Head of caudate nucleus (tissue), 42 donors: Measurements from ENCODE around the gene CDX2.

Experiments
- DNase-seq, 42 donors: peaks; one replicate each; pipeline versions ENCODE4 v3.0.0 to v3.0.0-alpha.2; 2020 to 2021; ENCODE audit warnings: mixed read lengths in 7 of 42
- intact Hi-C: fragments of 100-400 bp; cut with DNase I; formaldehyde crosslinking; loops from one replicate; pipeline ENCODE4 v1.15.0; 2022

The CDX2 gene

GRCh38 chr13:27953676-27954405 is 15.3 kb downstream of the CDX2 start:
- intact Hi-C loops = no loop called here
- DNase-seq = peak in 37 of 42 donors; percentile 18 to 82 (median 56)

DNA sequence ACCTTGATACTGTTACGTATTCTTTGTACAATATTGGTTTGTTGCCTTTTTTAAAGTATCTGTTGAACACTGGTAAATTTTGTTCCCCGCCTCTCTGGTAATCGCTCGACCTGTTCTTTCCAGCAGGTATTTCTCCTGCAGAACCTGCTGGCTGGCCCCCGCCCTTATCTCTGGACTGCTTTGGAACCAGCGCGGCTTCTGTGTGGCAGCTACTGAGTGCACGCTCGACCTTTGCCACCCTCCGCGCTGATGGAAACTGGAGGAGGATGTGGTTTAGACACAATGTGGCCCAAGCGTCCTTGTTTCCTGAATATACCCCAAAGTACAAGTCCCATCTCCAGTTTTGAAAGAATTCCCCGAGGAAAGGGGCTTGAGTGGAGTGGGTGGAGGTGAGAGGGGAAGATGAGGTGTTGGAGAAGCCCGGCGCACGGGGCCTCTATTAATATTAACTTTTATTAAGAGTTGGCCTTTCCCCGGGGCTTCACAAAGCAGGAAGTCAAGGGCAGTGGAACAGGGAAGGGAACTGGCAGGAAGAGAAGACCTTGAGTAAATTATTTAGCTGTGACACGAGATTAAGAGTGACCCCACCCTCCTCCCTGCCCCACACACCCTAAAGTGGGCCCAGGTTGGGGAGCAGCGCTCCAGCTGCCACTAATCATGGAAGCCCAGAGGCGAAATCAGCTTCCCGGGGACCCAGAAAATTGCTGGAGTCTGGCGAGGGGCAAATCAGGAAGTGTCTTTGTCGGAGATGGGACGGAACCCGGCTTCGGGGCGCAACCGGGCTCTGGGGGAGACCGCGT is 16.0 kb downstream of the CDX2 start:
- intact Hi-C loops = no loop called here
- peak in 1 of 42 donors; percentile 38 for DNase-seq

- no peak for DNase-seq
- intact Hi-C loops = no loop called here
Observed at GRCh38 chr13:27942972-27943371, 26.1 kb downstream of the CDX2 start.

DNA sequence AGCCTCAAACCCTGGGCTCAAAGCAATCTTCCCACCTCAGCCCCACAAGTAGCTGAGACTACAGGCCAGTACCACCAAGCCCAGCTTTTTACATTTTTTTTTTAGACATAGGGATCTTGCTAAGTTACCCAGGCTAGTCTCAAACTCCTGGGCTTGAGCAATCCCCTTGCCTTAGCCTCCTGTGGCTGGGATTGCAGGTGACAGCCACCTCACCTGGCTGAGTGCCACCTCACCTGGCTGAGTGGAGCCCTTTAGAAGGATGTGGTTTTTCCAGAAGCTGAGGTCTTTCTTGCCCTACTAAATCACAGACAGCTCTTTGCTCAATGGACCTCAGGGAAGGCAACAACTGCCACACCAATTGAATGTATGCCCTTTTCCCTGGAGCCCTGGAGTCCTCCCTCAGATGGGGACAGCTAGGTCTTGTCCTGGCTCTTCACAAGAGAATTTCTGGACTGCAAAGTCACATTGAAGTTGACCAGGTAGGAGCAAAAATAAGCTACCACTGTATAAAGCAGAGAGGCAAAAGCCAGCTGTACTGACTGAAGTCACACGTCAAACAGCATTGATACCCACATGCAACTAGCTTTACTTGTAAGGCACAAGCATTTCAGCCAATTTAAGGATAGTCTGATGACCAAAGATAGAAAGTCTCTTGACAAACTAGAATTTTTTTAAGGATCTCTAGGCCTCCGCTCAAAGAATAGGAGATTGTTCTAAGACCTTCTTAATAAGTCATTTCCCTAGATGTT is 35.4 kb downstream of the CDX2 start:
- no peak for DNase-seq
- intact Hi-C loops = no loop called here

DNA sequence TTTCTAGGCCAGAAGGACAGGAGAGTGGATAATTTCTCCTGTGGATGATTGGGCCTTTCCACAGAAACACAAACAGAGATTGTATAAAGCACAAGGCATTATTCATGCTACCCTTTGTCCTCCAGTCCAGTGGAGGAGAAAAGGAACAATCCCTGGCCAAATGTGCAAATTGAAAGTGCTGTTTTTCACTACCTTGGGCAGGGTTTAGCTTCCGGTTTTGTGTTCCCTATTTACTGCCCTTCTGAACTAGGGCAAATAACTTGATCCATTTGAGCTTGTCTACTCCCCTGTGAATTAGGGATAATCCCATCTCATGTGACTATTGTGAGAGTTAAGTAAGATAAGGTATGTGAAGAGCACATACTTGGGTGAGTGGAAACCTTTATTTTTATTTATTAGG is 36.0 kb downstream of the CDX2 start:
- DNase-seq = no peak
- intact Hi-C loops = no loop called here

DNA sequence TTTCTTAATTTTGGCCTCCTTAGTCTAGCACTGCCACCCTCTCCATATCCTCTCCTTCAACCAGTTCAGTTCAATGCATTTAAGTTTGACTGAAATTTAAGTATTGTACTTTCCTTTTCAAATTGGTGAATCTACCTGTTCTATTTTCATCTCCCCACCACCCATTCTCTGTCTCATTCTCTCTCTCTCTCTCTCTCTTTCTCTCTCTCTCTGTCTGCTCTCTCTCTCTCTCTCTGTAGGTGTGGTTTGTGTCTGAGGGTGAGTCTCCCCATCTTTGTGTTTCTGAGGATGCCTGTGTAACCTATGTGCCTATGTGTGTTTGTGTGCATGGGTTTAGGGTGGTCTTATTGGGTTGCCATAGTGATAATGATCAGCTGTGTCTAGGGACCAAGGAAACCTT is 39.2 kb downstream of the CDX2 start:
- no peak for DNase-seq

DNA sequence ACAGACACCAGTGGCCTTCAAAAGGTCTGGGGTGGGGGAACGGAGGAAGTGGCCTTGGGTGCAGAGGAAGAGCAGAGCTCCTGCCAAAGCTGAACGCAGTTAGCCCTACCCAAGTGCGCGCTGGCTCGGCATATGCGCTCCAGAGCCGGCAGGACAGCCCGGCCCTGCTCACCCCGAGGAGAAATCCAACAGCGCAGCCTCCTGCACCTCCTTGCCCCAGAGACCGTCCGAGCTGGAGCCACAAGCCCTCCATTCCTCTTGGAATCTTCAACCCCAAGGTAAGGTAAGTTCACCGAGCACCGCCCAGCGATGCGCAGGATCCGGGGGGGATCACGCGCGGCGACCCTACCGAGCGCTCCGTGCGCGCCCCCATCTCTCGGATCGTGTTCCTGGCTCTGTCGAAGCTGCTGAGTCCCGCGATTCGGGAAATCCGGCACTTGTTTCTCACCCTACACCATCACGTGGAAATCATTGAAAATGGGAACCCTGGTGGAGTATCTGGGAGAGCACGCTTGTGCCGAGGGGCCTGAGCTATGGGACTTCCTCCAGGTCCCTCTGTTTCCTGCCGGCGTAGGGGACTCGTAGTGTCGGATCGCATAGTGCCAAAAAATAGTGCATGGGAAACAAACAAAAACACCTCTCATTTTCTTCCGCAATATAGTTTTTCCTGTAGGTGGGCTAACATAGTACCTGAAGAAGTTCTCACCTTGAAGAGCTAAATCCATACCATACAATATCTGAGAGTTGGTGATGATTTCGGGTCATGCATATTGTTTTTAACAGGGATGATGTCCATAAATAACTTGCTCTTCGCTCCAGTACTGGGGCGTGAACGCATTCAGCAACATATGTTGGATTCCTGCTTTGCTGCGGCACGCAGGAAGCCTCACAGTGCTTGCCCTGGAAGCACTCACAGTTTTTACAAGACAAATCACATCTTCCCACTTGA is 40.0 kb downstream of the CDX2 start:
- intact Hi-C loops = no loop called here
- DNase-seq = no peak

More for the DNA sequence above, 39.2 kb downstream of the CDX2 start:
- intact Hi-C loops = no loop called here

DNA sequence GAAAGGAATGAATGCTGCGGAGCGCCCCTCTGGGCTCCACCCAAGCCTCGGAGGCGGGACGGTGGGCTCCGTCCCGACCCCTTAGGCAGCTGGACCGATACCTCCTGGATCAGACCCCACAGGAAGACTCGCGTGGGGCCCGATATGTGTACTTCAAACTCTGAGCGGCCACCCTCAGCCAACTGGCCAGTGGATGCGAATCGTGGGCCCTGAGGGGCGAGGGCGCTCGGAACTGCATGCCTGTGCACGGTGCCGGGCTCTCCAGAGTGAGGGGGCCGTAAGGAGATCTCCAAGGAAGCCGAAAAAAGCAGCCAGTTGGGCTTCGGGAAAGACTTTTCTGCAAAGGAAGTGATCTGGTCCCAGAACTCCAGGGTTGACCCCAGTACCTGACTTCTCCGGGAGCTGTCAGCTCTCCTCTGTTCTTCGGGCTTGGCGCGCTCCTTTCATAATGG is 40.7 kb downstream of the CDX2 start:
- intact Hi-C loops = no loop called here
- DNase-seq = no peak

GRCh38 chr13:27927444-27928352 is 41.4 kb downstream of the CDX2 start:
- intact Hi-C loops = no loop called here
- no peak for DNase-seq

DNA sequence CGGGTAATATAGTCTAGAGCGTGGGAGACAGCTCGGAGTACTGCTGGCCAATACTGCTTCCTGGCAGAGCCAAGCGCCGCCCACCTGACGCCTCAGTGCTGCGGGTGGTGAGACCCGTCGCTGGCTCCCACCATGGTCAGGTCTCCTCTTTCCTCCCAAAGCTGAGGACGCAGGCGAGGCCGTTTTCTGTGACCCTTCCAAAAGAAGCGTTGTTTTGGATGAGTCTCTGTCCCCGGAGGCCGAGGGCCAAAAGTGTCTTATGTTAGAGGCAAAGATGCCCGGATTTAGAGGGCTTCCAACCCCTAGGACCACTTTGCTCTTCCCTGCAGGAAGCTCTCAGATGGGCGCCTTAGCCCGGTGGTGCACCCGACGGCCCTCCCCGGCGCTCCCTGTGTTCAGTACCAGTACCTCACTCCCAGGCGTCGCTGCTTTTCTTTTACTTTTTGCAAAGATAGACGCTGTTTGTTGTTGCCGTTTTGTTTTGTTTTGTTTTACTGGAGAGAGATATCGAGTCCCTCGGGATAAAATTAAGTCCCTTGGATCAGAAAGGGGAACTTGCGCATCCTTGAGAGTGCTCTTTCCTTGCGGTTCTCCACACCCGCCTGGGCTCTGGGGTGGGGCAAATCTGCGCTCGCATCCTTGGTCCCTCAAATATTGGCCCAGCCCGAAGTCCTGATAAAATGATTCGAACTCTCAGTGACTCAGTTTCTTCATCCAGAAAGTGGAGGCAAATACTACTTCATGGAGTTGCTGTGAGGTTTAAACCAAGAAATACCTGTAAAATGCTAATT is 42.3 kb downstream of the CDX2 start:
- no peak for DNase-seq
- intact Hi-C loops = no loop called here

GRCh38 chr13:27925220-27925991 is 43.7 kb downstream of the CDX2 start:
- intact Hi-C loops = no loop called here
- DNase-seq = no peak

DNA sequence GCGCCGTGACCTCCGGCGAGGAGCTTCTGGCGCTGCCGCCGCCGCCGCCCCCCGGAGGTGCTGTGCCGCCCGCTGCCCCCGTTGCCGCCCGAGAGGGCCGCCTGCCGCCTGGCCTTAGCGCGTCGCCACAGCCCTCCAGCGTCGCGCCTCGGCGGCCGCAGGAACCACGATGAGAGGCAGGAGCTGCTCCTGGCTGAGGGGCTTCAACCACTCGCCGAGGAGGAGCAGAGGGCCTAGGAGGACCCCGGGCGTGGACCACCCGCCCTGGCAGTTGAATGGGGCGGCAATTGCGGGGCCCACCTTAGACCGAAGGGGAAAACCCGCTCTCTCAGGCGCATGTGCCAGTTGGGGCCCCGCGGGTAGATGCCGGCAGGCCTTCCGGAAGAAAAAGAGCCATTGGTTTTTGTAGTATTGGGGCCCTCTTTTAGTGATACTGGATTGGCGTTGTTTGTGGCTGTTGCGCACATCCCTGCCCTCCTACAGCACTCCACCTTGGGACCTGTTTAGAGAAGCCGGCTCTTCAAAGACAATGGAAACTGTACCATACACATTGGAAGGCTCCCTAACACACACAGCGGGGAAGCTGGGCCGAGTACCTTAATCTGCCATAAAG is 44.5 kb downstream of the CDX2 start:
- intact Hi-C loops = no loop called here
- DNase-seq = no peak

GRCh38 chr13:27923794-27924528 is 45.2 kb downstream of the CDX2 start:
- intact Hi-C loops = no loop called here
- DNase-seq = no peak

DNA sequence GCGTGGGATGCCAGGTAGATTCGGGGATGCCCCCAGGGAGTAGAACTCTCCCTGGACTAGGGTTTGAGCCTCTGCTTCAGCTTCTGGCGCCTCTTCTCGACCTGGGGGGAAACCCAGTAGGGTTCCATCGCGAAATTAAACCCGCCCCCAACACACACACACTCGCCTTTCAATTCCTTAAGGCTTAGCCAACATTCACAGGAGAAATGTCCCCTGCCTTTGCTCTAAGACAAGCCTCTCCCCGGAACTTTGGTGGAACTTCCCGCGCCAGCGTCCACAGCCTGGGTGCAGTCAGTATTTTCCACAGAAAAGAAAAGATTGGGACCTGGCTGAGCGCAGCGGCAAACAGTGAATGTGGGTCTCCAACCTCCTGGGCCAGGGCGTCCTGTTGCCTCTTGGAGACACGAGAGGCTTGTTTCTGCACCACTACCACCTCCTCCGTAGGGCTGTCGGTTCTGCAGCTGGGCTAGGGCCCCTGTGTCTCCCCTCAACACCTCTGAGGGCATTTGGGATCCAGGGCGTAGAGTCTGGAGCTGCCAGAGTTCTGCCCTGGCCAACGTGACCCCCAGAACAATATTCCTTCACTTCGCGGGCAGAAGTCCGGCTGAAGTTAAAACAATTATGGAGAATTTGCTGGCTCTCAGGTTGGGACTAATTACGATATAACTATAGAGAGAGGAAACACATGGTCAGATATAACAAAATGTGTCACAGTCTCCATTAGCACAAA is 46.1 kb downstream of the CDX2 start:
- DNase-seq = no peak
- intact Hi-C loops = no loop called here
